ENCODE data around the gene ILRUN.

- no peak for TF ChIP-seq EZH2 (IDR thresholded peaks at IDR 0.05; ENCODE audit: low read depth)
- TF ChIP-seq CTCF (conservative IDR thresholded peaks at IDR 0.05): no peak
These were observed 48.9 kb upstream of the ILRUN start for GRCh38 chr6:34745277-34746103.
